NB4 (cell line): ENCODE measurements around the gene WDTC1.

Experiments
- DNase-seq: peaks from one replicate; pipeline ENCODE4 v3.0.0; 2010; ENCODE audit warnings: low read depth
- H3K4me3 ChIP-seq: one replicate; pipeline ENCODE4 v1.5.1; 2011; ENCODE audit warnings: mild to moderate bottlenecking, low read depth, low read length, moderate library complexity
- CTCF ChIP-seq: IDR thresholded peaks from one replicate; pipeline ENCODE4 v1.5.1; 2012; ENCODE audit warnings: low read depth, low read length
- MAX ChIP-seq: IDR thresholded peaks from 2 replicates; pipeline ENCODE4 v1.6.1; 2011; ENCODE audit warnings: low read depth, low read length
- MYC ChIP-seq: IDR thresholded peaks from 2 replicates; pipeline ENCODE4 v1.6.1; 2011; ENCODE audit warnings: low read depth, low read length
- POLR2A ChIP-seq: IDR thresholded peaks from 2 replicates; pipeline ENCODE4 v1.6.1; 2011; ENCODE audit warnings: mild to moderate bottlenecking; ENCODE audit not compliant: insufficient read length; ENCODE audit errors: extremely low read depth

WDTC1 gene

GRCh38 chr1:27351541-27352107 is 117.2 kb downstream of the WDTC1 start:
- H3K4me3 ChIP-seq = no peak overlapping the region
- DNase-seq = no peak
- TF ChIP-seq MYC = no peak
- no peak for TF ChIP-seq MAX
- no peak for TF ChIP-seq CTCF
- TF ChIP-seq POLR2A = no peak

GRCh38 chr1:27353166-27353565 is 118.7 kb downstream of the WDTC1 start:
- no peak for TF ChIP-seq CTCF
- TF ChIP-seq POLR2A = no peak
- no peak for TF ChIP-seq MYC
- TF ChIP-seq MAX = no peak
- DNase-seq = no peak
- H3K4me3 ChIP-seq = no peak overlapping the region

GRCh38 chr1:27353629-27354028 is 119.2 kb downstream of the WDTC1 start:
- TF ChIP-seq MAX (no peak), MYC (no peak), CTCF (no peak), POLR2A (no peak)
- no peak for DNase-seq
- no peak overlapping the region for H3K4me3 ChIP-seq

GRCh38 chr1:27355683-27356082 is 121.3 kb downstream of the WDTC1 start:
- H3K4me3 ChIP-seq = no peak overlapping the region
- DNase-seq = no peak
- TF ChIP-seq MAX (no peak), CTCF (no peak), POLR2A (no peak), MYC (no peak)

GRCh38 chr1:27356277-27356618 is 121.8 kb downstream of the WDTC1 start:
- no peak overlapping the region for H3K4me3 ChIP-seq

More at GRCh38 chr1:27356277-27356618, 121.8 kb downstream of the WDTC1 start:
- DNase-seq = no peak
- TF ChIP-seq MYC = no peak
- TF ChIP-seq CTCF = no peak
- TF ChIP-seq MAX = no peak
- no peak for TF ChIP-seq POLR2A
